ENCODE measurements around the gene PSG5.
"Not testable (repeated sequence)": the region's sequence is repeated elsewhere in the genome, so short reads cannot be mapped to it uniquely, and the experiment has no call there.

The PSG5 gene

GRCh38 chr19:43186311-43186935 lies at the start of gene PSG5:
TSS of gene PSG5 (minus strand) at chr19:43186536. CDS start at chr19:43186405, 131 bp downstream.
- DNase-seq (ENCODE audit: low read depth in 2 of 2), result not testable (repeated sequence)

GRCh38 chr19:43235686-43236085 lies 49.4 kb upstream of the PSG5 start:
- DNase-seq (ENCODE audit: low read depth in 2 of 2), result not testable (repeated sequence)

- no peak for DNase-seq (ENCODE audit: low read depth in 2 of 2)
These were observed 43.0 kb upstream of the PSG5 start for GRCh38 chr19:43229315-43229714.

- DNase-seq (ENCODE audit: low read depth in 2 of 2), result not testable (repeated sequence)
These were observed 42.4 kb upstream of the PSG5 start for GRCh38 chr19:43228730-43229129.

- not testable (repeated sequence) for DNase-seq (ENCODE audit: low read depth in 2 of 2)
These were observed 40.6 kb upstream of the PSG5 start for GRCh38 chr19:43226986-43227385.

- DNase-seq (ENCODE audit: low read depth in 2 of 2), result no peak
These were observed 38.5 kb upstream of the PSG5 start for GRCh38 chr19:43224855-43225253.

- DNase-seq (ENCODE audit: low read depth in 2 of 2), result not testable (repeated sequence)
These were observed 38.0 kb upstream of the PSG5 start for GRCh38 chr19:43224201-43224854.

- not testable (repeated sequence) for DNase-seq (ENCODE audit: low read depth in 2 of 2)
These were observed 35.6 kb upstream of the PSG5 start for GRCh38 chr19:43221891-43222290.

- DNase-seq (ENCODE audit: low read depth in 2 of 2), result not testable (repeated sequence)
These were observed 32.8 kb upstream of the PSG5 start for GRCh38 chr19:43219136-43219535.

GRCh38 chr19:43215881-43216280 lies 29.5 kb upstream of the PSG5 start:
- DNase-seq (ENCODE audit: low read depth in 2 of 2), result not testable (repeated sequence)

GRCh38 chr19:43207991-43208390 lies 21.7 kb upstream of the PSG5 start:
- no peak for DNase-seq (ENCODE audit: low read depth in 2 of 2)

- DNase-seq (ENCODE audit: low read depth in 2 of 2), result not testable (repeated sequence)
These were observed 20.8 kb upstream of the PSG5 start for GRCh38 chr19:43207174-43207573.

GRCh38 chr19:43205471-43206105 lies 19.3 kb upstream of the PSG5 start, which contains the start of gene PSG4:
TSS of gene PSG4 (minus strand) at chr19:43205638. CDS start at chr19:43205536, 102 bp downstream.
- DNase-seq (ENCODE audit: low read depth in 2 of 2), result not testable (repeated sequence)

- not testable (repeated sequence) for DNase-seq (ENCODE audit: low read depth in 2 of 2)
These were observed 17.3 kb upstream of the PSG5 start for GRCh38 chr19:43203611-43204010.

GRCh38 chr19:43201891-43202290 lies 15.6 kb upstream of the PSG5 start:
- not testable (repeated sequence) for DNase-seq (ENCODE audit: low read depth in 2 of 2)

- DNase-seq (ENCODE audit: low read depth in 2 of 2), result not testable (repeated sequence)
These were observed 15.0 kb upstream of the PSG5 start for GRCh38 chr19:43201337-43201801.

GRCh38 chr19:43198686-43199419 lies 12.5 kb upstream of the PSG5 start:
- DNase-seq (ENCODE audit: low read depth in 2 of 2), result not testable (repeated sequence)

GRCh38 chr19:43197666-43198397 lies 11.5 kb upstream of the PSG5 start:
- not testable (repeated sequence) for DNase-seq (ENCODE audit: low read depth in 2 of 2)

- DNase-seq (ENCODE audit: low read depth in 2 of 2), result not testable (repeated sequence)
These were observed 8.1 kb upstream of the PSG5 start for GRCh38 chr19:43194397-43194796.

GRCh38 chr19:43192381-43193155 lies 6.2 kb upstream of the PSG5 start:
- not testable (repeated sequence) for DNase-seq (ENCODE audit: low read depth in 2 of 2)
